HG03378 (cell line): ENCODE measurements around the gene R3HCC1L.
A peak's percentile ranks its signal among the peaks of the same experiment; 100 is the strongest.
"Not testable (repeated sequence)": the region's sequence is repeated elsewhere in the genome, so short reads cannot be mapped to it uniquely, and the experiment has no call there.

ENCODE experiments used
- ATAC-seq: cut with Tn5 transposase; IDR thresholded peaks from one replicate; pipeline ENCODE4 v1.9.1; 2021; ENCODE audit warnings: mild to moderate bottlenecking, moderate library complexity; ENCODE audit not compliant: unreplicated experiment

The R3HCC1L gene

DNA sequence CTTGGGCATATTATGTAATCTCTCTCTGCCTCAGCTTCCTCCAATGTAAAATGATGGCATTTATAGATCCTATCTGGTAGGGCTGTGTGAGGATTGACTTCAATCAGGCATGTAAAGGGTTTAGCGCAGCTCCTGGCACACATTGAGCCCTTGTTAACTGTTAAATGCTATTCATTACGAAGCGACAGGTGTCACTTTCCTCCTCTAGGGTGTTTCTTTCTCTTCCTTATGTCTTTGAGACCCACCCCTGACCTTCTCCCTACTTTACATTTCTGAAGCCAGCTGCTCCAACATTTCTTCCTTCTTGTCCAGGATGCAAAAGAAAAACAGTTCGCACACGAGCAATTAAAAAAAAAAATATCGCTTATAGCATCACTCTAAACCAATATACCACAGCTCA, 5.7 kb upstream of the R3HCC1L start:
- ATAC-seq = no peak

DNA sequence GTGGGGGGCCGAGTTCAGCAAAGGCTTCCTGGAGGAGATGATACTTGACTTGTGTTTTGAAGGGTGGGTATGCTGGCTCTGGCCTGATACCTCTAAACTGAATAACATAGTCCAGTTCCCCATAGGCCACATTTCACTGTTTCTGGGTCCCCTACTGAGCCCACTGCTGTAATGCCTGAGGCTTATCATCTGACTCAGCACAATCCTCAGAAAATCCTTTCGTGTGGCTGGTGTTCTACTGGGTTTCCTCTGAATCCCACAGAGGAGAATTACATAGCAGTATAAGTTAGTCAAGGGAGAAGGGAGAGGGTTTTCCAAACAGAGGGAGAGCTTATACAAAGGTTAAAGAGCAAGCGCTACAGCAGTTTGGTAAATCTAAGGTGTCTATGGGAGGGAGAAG, 2.8 kb upstream of the R3HCC1L start:
- no peak for ATAC-seq

- peak; percentile 61 for ATAC-seq
Measured at GRCh38 chr10:98133075-98133752, 1.2 kb upstream of the R3HCC1L start.

GRCh38 chr10:98134117-98134430, 383 bp upstream of the R3HCC1L start:
- ATAC-seq = no peak

GRCh38 chr10:98135222-98135899, 904 bp downstream of the R3HCC1L start:
- ATAC-seq = no peak

GRCh38 chr10:98136775-98137174, 2.3 kb downstream of the R3HCC1L start:
- not testable (repeated sequence) for ATAC-seq

- ATAC-seq = no peak
Measured at GRCh38 chr10:98138031-98138430, 3.6 kb downstream of the R3HCC1L start.

GRCh38 chr10:98139431-98139830, 5.0 kb downstream of the R3HCC1L start:
- ATAC-seq = no peak

DNA sequence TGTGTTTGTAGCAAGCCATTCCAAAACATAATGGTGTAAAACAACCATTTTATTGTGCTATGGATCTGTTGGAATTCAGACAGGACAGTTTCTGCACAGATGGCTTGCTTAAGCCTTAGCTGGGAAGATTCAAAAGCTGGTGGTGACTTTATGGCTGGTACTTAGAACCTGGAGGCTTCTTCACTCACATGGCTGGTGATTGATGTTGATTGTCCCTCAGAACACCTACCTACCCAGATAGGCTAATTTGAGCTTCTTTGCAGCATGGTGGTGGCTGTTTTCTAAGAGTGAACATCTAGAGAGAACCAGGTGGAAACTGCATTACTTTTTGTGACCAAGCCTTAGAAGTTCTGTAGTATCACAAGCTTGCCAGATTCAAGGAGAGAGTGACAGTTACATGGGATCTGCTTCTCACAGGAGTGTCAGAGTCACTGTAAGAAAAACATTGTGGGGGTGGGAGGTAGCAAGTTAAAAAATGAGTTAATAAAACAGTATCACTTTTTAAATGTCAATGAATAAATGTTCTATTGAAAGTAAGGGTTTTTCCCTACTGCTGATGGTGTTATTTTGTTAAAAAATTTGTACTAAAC, 7.1 kb downstream of the R3HCC1L start:
- no peak for ATAC-seq

DNA sequence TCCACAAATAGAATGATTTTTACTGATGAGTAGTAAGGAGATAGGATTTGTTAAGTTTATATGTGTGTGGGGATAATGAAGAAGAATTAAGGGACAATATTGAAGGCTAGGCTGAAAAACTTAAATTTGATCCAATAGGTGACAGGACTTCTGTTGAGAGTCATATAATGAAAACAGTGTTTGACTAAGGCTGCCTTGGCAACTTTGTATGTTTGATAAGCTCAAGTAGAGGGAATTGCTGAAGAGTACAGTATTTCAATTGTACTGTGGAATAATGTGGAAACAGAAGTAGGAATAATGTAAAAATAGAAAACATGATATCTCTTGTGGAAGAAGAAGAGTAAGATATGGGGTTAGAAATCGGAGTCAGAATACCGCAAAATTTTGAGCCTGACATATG, 10.5 kb downstream of the R3HCC1L start:
- ATAC-seq = no peak

DNA sequence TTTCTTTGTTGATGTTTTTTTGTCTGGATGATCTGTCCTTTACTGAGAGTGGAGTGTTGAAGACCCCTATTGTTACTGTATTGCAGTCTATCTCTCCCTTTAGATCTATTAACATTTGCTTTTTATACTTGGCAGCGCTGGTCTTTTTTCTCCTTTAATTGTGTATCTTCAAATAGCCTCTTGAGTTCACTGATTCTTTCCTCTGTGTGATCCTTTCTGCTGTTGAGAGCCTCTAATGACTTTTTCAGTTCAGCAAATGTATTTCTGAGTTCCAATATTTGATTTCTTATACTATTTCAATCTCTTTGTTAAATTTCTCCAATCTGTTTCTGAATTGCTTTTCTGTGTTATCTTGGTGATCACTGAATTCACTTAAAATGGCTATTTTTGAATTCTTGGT, 15.4 kb downstream of the R3HCC1L start:
- no peak for ATAC-seq

DNA sequence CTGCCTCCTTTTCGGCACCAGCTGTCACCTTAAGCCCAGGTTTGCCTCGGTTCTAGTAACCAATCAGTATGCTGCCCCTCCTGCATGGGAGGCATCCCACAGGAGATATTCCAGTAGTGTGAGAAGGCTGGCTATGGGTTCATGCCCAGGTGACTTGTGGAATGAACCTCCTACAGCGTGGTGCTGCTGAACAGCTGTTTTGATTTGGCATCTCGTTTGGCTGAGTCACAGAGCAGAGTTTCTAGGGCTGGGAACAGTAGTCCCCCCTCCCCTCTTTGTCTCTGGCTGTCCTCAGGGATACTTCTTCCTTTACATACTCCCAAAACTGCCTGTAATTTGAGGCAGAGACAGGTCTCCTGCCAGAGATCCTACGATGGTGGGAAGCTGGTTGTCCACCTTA, 16.1 kb downstream of the R3HCC1L start:
- ATAC-seq = no peak

DNA sequence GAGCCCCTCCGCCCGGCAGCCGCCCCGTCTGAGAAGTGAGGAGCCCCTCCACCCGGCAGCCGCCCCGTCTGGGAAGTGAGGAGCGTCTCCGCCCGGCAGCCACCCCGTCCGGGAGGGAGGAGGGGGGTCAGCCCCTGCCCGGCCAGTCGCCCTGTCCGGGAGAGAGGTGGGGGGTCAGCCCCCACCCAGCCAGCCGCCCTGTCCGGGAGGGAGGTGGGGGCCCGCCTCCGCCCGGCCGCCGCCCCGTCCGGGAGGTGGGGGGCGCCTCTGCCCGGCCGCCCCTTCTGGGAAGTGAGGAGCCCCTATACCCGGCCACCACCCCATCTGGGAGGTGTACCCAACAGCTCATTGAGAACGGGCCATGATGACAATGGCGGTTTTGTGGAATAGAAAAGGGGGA, 18.3 kb downstream of the R3HCC1L start:
- ATAC-seq = not testable (repeated sequence)

- ATAC-seq = not testable (repeated sequence)
Measured at GRCh38 chr10:98153213-98153958, 18.9 kb downstream of the R3HCC1L start.

- no peak for ATAC-seq
Measured at GRCh38 chr10:98154076-98154475, 19.6 kb downstream of the R3HCC1L start.

- ATAC-seq = no peak
Measured at GRCh38 chr10:98158576-98158975, 24.1 kb downstream of the R3HCC1L start.

- ATAC-seq = no peak
Measured at GRCh38 chr10:98163941-98164340, 29.5 kb downstream of the R3HCC1L start.

- peak; percentile 51 for ATAC-seq
Measured at GRCh38 chr10:98167191-98167590, 32.7 kb downstream of the R3HCC1L start.

- ATAC-seq = peak; percentile 60
Measured at GRCh38 chr10:98168147-98168546, 33.7 kb downstream of the R3HCC1L start.

DNA sequence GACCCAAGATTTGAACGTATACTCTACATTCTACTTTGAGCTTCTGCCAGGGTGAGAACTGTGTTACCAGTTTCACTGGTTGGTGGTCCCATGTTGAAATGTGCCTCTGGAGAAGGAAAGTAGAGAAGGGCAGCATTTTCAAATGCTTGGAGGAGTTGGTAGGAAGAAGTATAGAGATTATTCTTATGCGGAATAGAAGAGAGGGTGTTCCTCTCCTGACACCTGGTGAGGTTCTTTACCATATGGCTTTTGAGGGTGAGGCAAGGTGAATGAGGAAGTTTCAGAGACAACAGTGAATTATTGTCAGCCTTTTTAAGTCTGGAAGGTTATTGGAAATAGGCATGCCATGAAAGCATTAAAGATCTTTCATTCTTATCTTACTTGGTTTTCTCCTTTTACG, 34.3 kb downstream of the R3HCC1L start:
- no peak for ATAC-seq

DNA sequence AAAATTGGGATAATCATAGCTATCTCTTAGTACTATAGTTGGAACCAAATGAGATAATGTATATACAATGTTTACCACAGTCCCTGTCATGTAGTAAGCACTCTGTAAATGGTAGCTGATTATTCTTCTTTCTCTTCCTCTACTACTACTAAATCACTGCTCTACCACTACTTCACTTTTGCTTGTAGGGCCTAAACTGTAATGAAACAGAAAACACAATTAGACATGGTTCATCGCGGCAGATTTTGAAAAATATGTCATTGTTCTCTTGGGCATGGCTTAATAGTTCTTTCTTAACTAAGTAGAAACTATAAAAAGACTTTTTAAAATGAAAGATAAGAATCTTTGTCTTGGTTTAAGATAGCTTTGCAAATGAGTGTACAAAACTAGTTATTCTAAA, 34.9 kb downstream of the R3HCC1L start:
- no peak for ATAC-seq
